ENCODE measurements around the gene BET1L. TPM values are rescaled to one million over a fixed set of nuclear protein-coding genes. Genes with fewer than 3 reads are reported as not detected.

Gene BET1L
- total and polyA plus RNA-seq, 9 donors = 24.6 to 76.6 (median 63.7) TPM

DNA sequence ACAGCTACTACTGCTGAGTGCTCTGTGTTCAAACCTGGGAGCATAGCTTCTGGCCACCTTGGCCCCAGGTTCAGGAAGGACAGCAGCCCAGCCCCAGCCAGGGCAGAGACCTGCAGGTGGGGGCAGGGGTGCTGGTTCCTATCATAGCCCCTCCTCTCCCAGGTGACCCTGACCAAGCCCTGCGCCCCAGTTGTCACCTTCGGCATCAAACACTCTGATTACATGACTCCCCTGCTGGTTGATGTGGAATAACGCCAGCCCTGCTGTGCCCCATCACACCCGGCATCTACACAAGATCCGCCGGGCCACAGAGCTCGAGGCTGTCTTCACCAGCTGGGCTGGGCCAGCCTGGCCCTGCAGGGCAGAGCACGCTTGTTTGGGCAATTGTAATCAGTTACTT, 7.4 kb downstream of the BET1L start:
- TF ChIP-seq POLR2A (IDR thresholded peaks at IDR 0.05) (no peak), EP300 (IDR thresholded peaks at IDR 0.05) (no peak)
- TF ChIP-seq, protein P1, sequence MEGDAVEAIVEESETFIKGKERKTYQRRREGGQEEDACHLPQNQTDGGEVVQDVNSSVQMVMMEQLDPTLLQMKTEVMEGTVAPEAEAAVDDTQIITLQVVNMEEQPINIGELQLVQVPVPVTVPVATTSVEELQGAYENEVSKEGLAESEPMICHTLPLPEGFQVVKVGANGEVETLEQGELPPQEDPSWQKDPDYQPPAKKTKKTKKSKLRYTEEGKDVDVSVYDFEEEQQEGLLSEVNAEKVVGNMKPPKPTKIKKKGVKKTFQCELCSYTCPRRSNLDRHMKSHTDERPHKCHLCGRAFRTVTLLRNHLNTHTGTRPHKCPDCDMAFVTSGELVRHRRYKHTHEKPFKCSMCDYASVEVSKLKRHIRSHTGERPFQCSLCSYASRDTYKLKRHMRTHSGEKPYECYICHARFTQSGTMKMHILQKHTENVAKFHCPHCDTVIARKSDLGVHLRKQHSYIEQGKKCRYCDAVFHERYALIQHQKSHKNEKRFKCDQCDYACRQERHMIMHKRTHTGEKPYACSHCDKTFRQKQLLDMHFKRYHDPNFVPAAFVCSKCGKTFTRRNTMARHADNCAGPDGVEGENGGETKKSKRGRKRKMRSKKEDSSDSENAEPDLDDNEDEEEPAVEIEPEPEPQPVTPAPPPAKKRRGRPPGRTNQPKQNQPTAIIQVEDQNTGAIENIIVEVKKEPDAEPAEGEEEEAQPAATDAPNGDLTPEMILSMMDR (IDR thresholded peaks at IDR 0.05) = no peak
- WGBS, 3 donors = 60 to 79% (median 73%) methylated on average over 8 of the region's 8 CpGs
- no peaks in the 10 kb centered on the region for H3K9me3 ChIP-seq
- no peaks in the 10 kb centered on the region for H3K36me3 ChIP-seq
- no peak overlapping the region for H3K27ac ChIP-seq
- intact Hi-C loops (cut with DNase I) = loop anchor here in 3 of 4 donors (10.0 kb wide), 2 partner anchors 105 to 165 kb away; partner anchors contain the start of genes B4GALNT4 (in 3 of the 3) and IFITM2 (in 1 of the 3)
- DNase-seq = peak in 2 of 5 donors; percentile 22 to 23
- H3K27me3 ChIP-seq = no peaks in the 10 kb centered on the region
- no peak overlapping the region for H3K4me3 ChIP-seq
- H3K4me1 ChIP-seq (ENCODE audit: insufficient read depth) = peaks cover 4% of the 10 kb centered on the region

DNA sequence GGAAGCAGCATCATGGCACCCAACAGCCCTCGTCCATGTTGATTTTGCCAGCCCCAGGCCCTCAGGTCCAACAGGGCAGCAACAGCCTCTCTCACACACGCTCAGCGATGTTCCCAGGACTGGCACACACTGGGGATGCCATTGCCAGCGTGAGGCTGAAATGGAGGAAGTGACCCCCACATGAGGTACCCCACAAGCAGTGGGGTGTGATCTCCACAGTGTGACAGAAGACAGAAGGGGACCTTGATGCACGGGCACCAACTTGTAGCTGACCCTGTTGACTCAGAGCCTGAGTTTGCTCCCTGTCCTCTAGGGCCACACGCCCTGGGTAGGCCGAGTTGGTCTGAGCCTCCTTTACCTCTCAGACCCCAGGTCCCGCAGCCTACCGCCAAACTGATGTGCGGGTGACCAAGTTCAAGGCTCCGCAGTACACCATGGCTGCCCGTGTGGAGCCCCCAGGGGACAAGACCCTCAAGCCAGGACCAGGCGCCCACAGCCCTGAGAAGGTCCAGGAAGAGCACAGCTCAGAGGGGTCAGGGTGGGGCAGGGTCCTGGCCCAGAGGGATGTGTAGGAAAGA, 8.1 kb downstream of the BET1L start:
- no peaks in the 10 kb centered on the region for H3K36me3 ChIP-seq
- TF ChIP-seq, protein P1 (IDR thresholded peaks at IDR 0.05) = no peak
- no peak for TF ChIP-seq POLR2A (IDR thresholded peaks at IDR 0.05)
- no peak for TF ChIP-seq EP300 (IDR thresholded peaks at IDR 0.05)
- no peaks in the 10 kb centered on the region for H3K4me1 ChIP-seq (ENCODE audit: insufficient read depth)
- H3K4me3 ChIP-seq = no peak overlapping the region
- H3K27ac ChIP-seq = no peak overlapping the region
- WGBS, 3 donors = 73 to 79% (median 75%) methylated on average over 13 of the region's 13 CpGs
- H3K9me3 ChIP-seq = no peaks in the 10 kb centered on the region
- DNase-seq = peak in 4 of 5 donors; percentile 20 to 41 (median 22)
- intact Hi-C loops (cut with DNase I) = no loop called here
- no peaks in the 10 kb centered on the region for H3K27me3 ChIP-seq

DNA sequence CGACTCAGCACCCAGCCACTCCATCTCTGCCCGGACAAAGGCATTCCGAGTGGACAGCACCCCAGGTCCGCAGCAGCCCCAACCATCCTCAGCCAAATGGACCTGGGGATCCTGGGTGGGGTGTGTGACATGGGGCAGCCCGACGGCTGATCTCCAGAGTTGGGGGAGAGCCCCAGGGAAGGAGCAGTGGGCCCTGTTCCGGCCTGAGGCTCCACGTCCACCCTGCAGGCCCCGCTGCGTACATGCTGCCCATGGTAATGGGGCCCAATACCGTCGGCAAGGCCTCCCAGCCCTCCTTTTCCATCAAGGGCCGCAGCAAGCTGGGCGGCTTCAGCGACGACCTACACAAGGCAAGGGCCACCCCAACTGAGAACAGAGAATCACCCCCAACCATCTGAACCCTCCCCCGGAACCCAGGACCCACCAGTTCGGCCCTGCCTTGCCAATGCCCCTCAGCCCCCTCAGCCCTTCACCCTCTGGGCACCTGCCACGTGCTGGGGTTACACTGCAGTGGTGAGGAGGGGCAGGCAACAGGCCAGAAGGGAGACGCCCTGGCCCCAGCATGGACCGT, 8.9 kb downstream of the BET1L start:
- Histone ChIP-seq H3K27ac (no peak overlapping the region), H3K4me3 (no peak overlapping the region), H3K4me1 (ENCODE audit: insufficient read depth) (no peaks in the 10 kb centered on the region), H3K9me3 (no peaks in the 10 kb centered on the region), H3K36me3 (no peaks in the 10 kb centered on the region), H3K27me3 (no peaks in the 10 kb centered on the region)
- intact Hi-C loops (cut with DNase I) = no loop called here
- 79 to 83% (median 83%) methylated on average over 21 of the region's 21 CpGs for WGBS, 3 donors
- DNase-seq = peak in 4 of 5 donors; percentile 20 to 42 (median 24)
- no peak for TF ChIP-seq POLR2A (IDR thresholded peaks at IDR 0.05)
- TF ChIP-seq, protein P1 (IDR thresholded peaks at IDR 0.05) = no peak
- no peak for TF ChIP-seq EP300 (IDR thresholded peaks at IDR 0.05)

- Histone ChIP-seq H3K36me3 (no peaks in the 10 kb centered on the region), H3K27me3 (no peaks in the 10 kb centered on the region), H3K27ac (no peak overlapping the region), H3K4me3 (no peak overlapping the region), H3K4me1 (ENCODE audit: insufficient read depth) (no peaks in the 10 kb centered on the region), H3K9me3 (no peaks in the 10 kb centered on the region)
- TF ChIP-seq EP300 (IDR thresholded peaks at IDR 0.05) (no peak), POLR2A (IDR thresholded peaks at IDR 0.05) (no peak)
- TF ChIP-seq, protein P1 (IDR thresholded peaks at IDR 0.05) = no peak
- WGBS, 3 donors = 73 to 76% (median 75%) methylated on average over 9 of the region's 9 CpGs
- DNase-seq = peak in 4 of 5 donors; percentile 15 to 36 (median 18)
- intact Hi-C loops (cut with DNase I) = no loop called here
These were observed 9.4 kb downstream of the BET1L start for GRCh38 chr11:197741-198235.
